Stimulated activated CD4-positive, alpha-beta T cell treated with anti-CD3 and anti-CD28 coated beads, Interleukin-15, amount 100 ng/mL, for 48 hours (primary cell): Measurements from ENCODE around the gene GCLC.

Experiments
- DNase-seq, 2 donors: peaks; one replicate each; pipeline ENCODE4 v3.0.0-alpha.2; 2020; ENCODE audit warnings: low read depth in 2 of 2

The GCLC gene

GRCh38 chr6:53447865-53448264 lies 97.0 kb downstream of the GCLC start:
- DNase-seq: no peak
